HepG2 (cell line): ENCODE data around the gene CR1. TPM values are rescaled to one million over a fixed set of nuclear protein-coding genes. Genes with fewer than 3 reads are reported as not detected.

Experiments
- ATAC-seq: fragments of 200-7000 bp; cut with Tn5 transposase; 3 replicates; pipeline ENCODE4 v1.9.1; 2020; ENCODE audit warnings: mild to moderate bottlenecking, moderate library complexity
- BruUV-seq: library from RNA; stranded (reverse); fragments of 400-500 nt; replicated peaks from 2 replicates; lab custom pipeline; 2021; lab: Mats Ljungman, UMichigan
- CTCF ChIA-PET: fragments of 300-600 bp; formaldehyde crosslinking; extraction: SDS; loops from one replicate; lab custom pipeline; 2021; ENCODE audit warnings: low total read pairs, inconsistent platforms, low intra/inter-chr PET ratio; lab: Yijun Ruan, JAX
- POLR2A ChIA-PET: fragments of 350-600 bp; sonication (Branson Sonifier 250); formaldehyde crosslinking; loops from one replicate; lab custom pipeline; 2020; ENCODE audit warnings: antibody characterized with exemption, inconsistent platforms; lab: Yijun Ruan, JAX
- DNase-seq: peaks from one replicate; pipeline ENCODE4 v3.0.0-alpha.2; 2015; ENCODE audit warnings: low spot score
- FAIRE-seq: peaks from 3 replicates; lab custom pipeline; 2011; peaks lifted over from hg19 to GRCh38; lab: Jason Lieb, UNC
- H2AFZ ChIP-seq: one replicate; pipeline ENCODE4 v1.6.1; 2011; ENCODE audit warnings: low read length, inconsistent platforms
- H3K27ac ChIP-seq: fragments of 300-600 bp; 3 replicates; pipeline ENCODE4 v1.8.0; 2011; ENCODE audit warnings: mixed run types, mild to moderate bottlenecking, mixed read lengths, low read length, inconsistent platforms; ENCODE audit not compliant: insufficient read depth; ENCODE audit errors: extremely low read length
- H3K27me3 ChIP-seq, 2 experiments: fragments of 200-600 bp in 1 of 2; 2 replicates in 1 of 2; 3 replicates in 1 of 2; pipeline versions ENCODE4 v1.6.0 to v1.8.0; 2011; ENCODE audit warnings: low read length in 2 of 2, mild to moderate bottlenecking in 2 of 2, moderate library complexity in 2 of 2, inconsistent platforms in 1 of 2; ENCODE audit not compliant: insufficient read depth in 2 of 2, control insufficient read depth in 1 of 2
- H3K36me3 ChIP-seq, 2 experiments: fragments of 200-600 bp in 1 of 2; replicated peaks in 1 of 2; 2 replicates in 1 of 2; 3 replicates in 1 of 2; pipeline versions ENCODE4 v1.5.1 to v1.8.0; 2011; ENCODE audit warnings: low read length in 2 of 2, inconsistent platforms in 1 of 2; ENCODE audit not compliant: insufficient read depth in 2 of 2, control insufficient read depth in 1 of 2
- H3K4me1 ChIP-seq: 2 replicates; pipeline ENCODE4 v1.5.1; 2012; ENCODE audit warnings: low read length, inconsistent platforms; ENCODE audit not compliant: insufficient read depth
- H3K4me2 ChIP-seq: 2 replicates; pipeline ENCODE4 v1.6.0; 2011; ENCODE audit warnings: low read depth, low read length, inconsistent platforms
- H3K4me3 ChIP-seq, 3 experiments: fragments of 200-600 bp in 1 of 3; sonication (generic), shearing (Covaris generic) in 1 of 3; replicated peaks in 1 of 3; 2 replicates each; pipeline ENCODE4 v1.5.1; 2011 to 2016; ENCODE audit warnings: low read length in 3 of 3, inconsistent platforms in 2 of 3, low read depth in 2 of 3, mild to moderate bottlenecking in 2 of 3, control low read depth in 1 of 3, mixed read lengths in 1 of 3; ENCODE audit not compliant: insufficient read depth in 1 of 3
- H3K79me2 ChIP-seq: one replicate; pipeline ENCODE4 v1.6.1; 2011; ENCODE audit warnings: low read length, inconsistent platforms; ENCODE audit not compliant: insufficient read depth
- H3K9ac ChIP-seq: 2 replicates; pipeline ENCODE4 v1.6.0; 2011; ENCODE audit warnings: mild to moderate bottlenecking, low read depth, low read length, inconsistent platforms; ENCODE audit not compliant: insufficient read depth
- H3K9me3 ChIP-seq: 2 replicates; pipeline ENCODE4 v1.5.1; 2012; ENCODE audit warnings: mild to moderate bottlenecking, low read length
- H4K20me1 ChIP-seq: 2 replicates; pipeline ENCODE4 v1.6.0; 2011; ENCODE audit warnings: inconsistent platforms, mild to moderate bottlenecking, low read length, moderate library complexity; ENCODE audit not compliant: insufficient read depth
- CENPBD1 ChIP-seq: sonication (generic); formaldehyde crosslinking; IDR thresholded peaks from 2 replicates; pipeline ENCODE4 v1.8.0; 2022; ENCODE audit warnings: missing genetic modification reagents, low read depth, mild to moderate bottlenecking, borderline replicate concordance
- CREB1 ChIP-seq, 2 experiments: fragments of 450-650 bp in 1 of 2; IDR thresholded peaks; 2 replicates each; pipeline ENCODE4 v1.6.1; 2016 to 2017; ENCODE audit warnings: control low read depth in 1 of 2, mild to moderate bottlenecking in 1 of 2, missing compliant biosample characterization in 1 of 2, missing genetic modification characterization in 1 of 2
- DR1 ChIP-seq: sonication (generic); formaldehyde crosslinking; IDR thresholded peaks from 2 replicates; pipeline ENCODE4 v1.8.0; 2021; ENCODE audit warnings: mild to moderate bottlenecking, missing genetic modification reagents, inconsistent platforms
- GTF3A ChIP-seq: sonication (generic); formaldehyde crosslinking; conservative IDR thresholded peaks from 2 replicates; pipeline ENCODE4 v1.4.0; 2020; ENCODE audit warnings: mild to moderate bottlenecking, missing genetic modification reagents
- JUNB ChIP-seq: sonication (generic); formaldehyde crosslinking; IDR thresholded peaks from 2 replicates; pipeline ENCODE4 v1.8.0; 2022; ENCODE audit warnings: missing genetic modification reagents, mild to moderate bottlenecking, borderline replicate concordance
- MIER2 ChIP-seq: IDR thresholded peaks from 2 replicates; pipeline ENCODE4 v1.6.1; 2016; ENCODE audit warnings: missing biosample characterization, missing genetic modification reagents
- SSRP1 ChIP-seq: IDR thresholded peaks from 2 replicates; pipeline ENCODE4 v1.6.1; 2016; ENCODE audit warnings: control low read depth
- TBL1XR1 ChIP-seq: fragments of 150-350 bp; IDR thresholded peaks from 2 replicates; pipeline ENCODE4 v1.6.1; 2014; ENCODE audit warnings: borderline replicate concordance, low read length; ENCODE audit not compliant: partially characterized antibody
- TFE3 ChIP-seq: IDR thresholded peaks from 2 replicates; pipeline ENCODE4 v1.6.1; 2016
- ZBTB20 ChIP-seq: sonication (generic); formaldehyde crosslinking; IDR thresholded peaks from 2 replicates; pipeline ENCODE4 v1.8.1; 2023; ENCODE audit warnings: missing genetic modification reagents, low read depth, mild to moderate bottlenecking, borderline replicate concordance
- ZBTB25 ChIP-seq: IDR thresholded peaks from 2 replicates; pipeline ENCODE4 v1.6.1; 2018; ENCODE audit warnings: missing genetic modification reagents
- ZMYM3 ChIP-seq: sonication (generic); formaldehyde crosslinking; IDR thresholded peaks from 2 replicates; pipeline ENCODE4 v1.5.1; 2020; ENCODE audit warnings: mild to moderate bottlenecking, missing genetic modification reagents
- ZNF501 ChIP-seq: sonication (generic); formaldehyde crosslinking; IDR thresholded peaks from 2 replicates; pipeline ENCODE4 v1.5.1; 2020; ENCODE audit warnings: mild to moderate bottlenecking, moderate library complexity, missing genetic modification reagents
- ZNF562 ChIP-seq: sonication (generic); formaldehyde crosslinking; IDR thresholded peaks from 2 replicates; pipeline ENCODE4 v1.8.0; 2022; ENCODE audit warnings: missing genetic modification reagents, borderline replicate concordance
- ZNF564 ChIP-seq: sonication (generic); formaldehyde crosslinking; IDR thresholded peaks from 2 replicates; pipeline ENCODE4 v1.8.1; 2023; ENCODE audit warnings: mild to moderate bottlenecking, missing genetic modification reagents
- ZNF660 ChIP-seq: sonication (generic); formaldehyde crosslinking; IDR thresholded peaks from 2 replicates; pipeline ENCODE4 v1.5.1; 2020; ENCODE audit warnings: mild to moderate bottlenecking, low read depth, missing genetic modification reagents, borderline replicate concordance
- ZNF670 ChIP-seq: sonication (generic); formaldehyde crosslinking; IDR thresholded peaks from 2 replicates; pipeline ENCODE4 v1.8.0; 2022; ENCODE audit warnings: mild to moderate bottlenecking, missing genetic modification reagents, borderline replicate concordance
- ZNF710 ChIP-seq: sonication (generic); formaldehyde crosslinking; IDR thresholded peaks from 2 replicates; pipeline ENCODE4 v1.5.0; 2020; ENCODE audit warnings: mild to moderate bottlenecking, missing genetic modification reagents, borderline replicate concordance
- ZNF850 ChIP-seq: sonication (generic); formaldehyde crosslinking; conservative IDR thresholded peaks from 2 replicates; pipeline ENCODE4 v1.9.0; 2021; ENCODE audit warnings: mild to moderate bottlenecking, missing genetic modification reagents
- WGBS: methylation state at CpG from one replicate; pipeline ENCODE4 v1.1.6; 2017; ENCODE audit warnings: low lambda C conversion rate; 5-methylcytosine and 5-hydroxymethylcytosine counted together
- in situ Hi-C: cut with HindIII; loops from 2 replicates; pipeline ENCODE4 v1.10.0; 2017; ENCODE audit warnings: low pct_unique_long_range_greater_than_20kb; ENCODE audit not compliant: extremely low pct_ligation_motif_present
- intact Hi-C: fragments of 100-400 bp; cut with micrococcal nuclease; formaldehyde crosslinking; loops from one replicate; pipeline ENCODE4 v1.10.0; 2022; ENCODE audit not compliant: unreplicated experiment
- polyA plus RNA-seq, 8 experiments: library from polyadenylated mRNA; depleted of rRNA in 3 of 8; stranded (reverse) in 7 of 8; unstranded in 1 of 8; fragments of >200 nt; fragmentation: Illumina TruSeq in 4 of 8; extraction: Trizol in 4 of 8; gene quantifications; 2 replicates each; pipeline versions ENCODE4 v1.2.1 to v1.2.3, GENCODE V29; 2011 to 2016; ENCODE audit warnings: low read depth in 4 of 8, missing spikeins in 1 of 8, mixed read lengths in 1 of 8; ENCODE audit not compliant: insufficient read depth in 1 of 8
- total RNA-seq, 5 experiments: library from RNA; depleted of rRNA; stranded (reverse); fragments of >200 nt; fragmentation: Illumina TruSeq; extraction: Trizol; gene quantifications; 2 replicates each; pipeline ENCODE4 v1.2.3, GENCODE V29; 2016; ENCODE audit warnings: low read depth in 1 of 5

The CR1 gene
- total and polyA plus RNA-seq, 2 of the 13 experiments (the other 11 are each of a cell fraction or from before 2014, with no cell fraction given), result not detected

DNA sequence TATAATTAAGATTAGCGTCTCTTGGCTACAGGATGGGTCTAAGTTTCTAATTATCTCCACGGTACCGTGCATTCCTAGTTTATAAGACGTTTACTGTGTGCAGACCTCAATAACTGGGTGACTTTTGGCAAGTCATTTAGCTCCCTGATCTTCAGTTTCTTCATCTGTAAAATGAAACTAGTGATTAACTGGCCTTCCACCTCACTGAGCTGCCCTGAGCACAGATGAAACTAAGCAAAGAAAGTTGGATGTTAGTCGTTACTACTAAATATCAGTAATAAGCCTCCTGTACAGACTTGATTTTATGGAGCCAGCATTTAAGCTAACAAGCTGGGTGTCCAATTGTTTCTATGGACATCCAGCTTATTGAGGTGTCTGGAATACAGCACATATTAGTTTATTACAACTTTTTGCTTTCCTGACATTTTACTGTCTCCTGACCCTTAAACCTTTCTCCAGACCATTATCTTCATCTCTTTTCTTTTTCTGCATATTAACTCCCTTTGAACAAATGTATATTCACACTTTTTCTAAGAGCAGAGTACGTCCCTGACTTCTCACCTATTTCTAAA, 40.7 kb upstream of the CR1 start:
- POLR2A ChIA-PET, result no interaction called here
- no peak for ATAC-seq

More for the DNA sequence above, 40.7 kb upstream of the CR1 start:
- no peak overlapping the region for H3K4me2 ChIP-seq
- no peak overlapping the region for H3K9ac ChIP-seq
- no peaks in the 10 kb centered on the region for H3K36me3 ChIP-seq
- no peaks in the 10 kb centered on the region for H3K9me3 ChIP-seq
- no peak for DNase-seq
- H4K20me1 ChIP-seq, result no peaks in the 10 kb centered on the region
- in situ Hi-C loops (no loop called here), intact Hi-C loops (loop anchor here (10.0 kb wide), 1 partner anchor 60 kb away; no protein-coding TSS in a partner anchor)
- no TSS peak for BruUV-seq
- no peaks in the 10 kb centered on the region for H3K79me2 ChIP-seq
- H3K27me3 ChIP-seq, result peaks cover 7 to 29% of the 10 kb centered on the region in 2 experiments
- no peak for FAIRE-seq
- CTCF ChIA-PET, result no interaction called here
- no peak overlapping the region for H2AFZ ChIP-seq
- no peak overlapping the region for H3K4me3 ChIP-seq
- peaks cover 13% of the 10 kb centered on the region; the same call in 1 of the 2 replicates for H3K4me1 ChIP-seq
- TF ChIP-seq CREB1 (IDR thresholded peaks at IDR 0.05) (no peak), CREB1 (CRISPR knock-in tag; IDR thresholded peaks at IDR 0.05) (no peak), ZMYM3 (CRISPR knock-in tag) (no peak), ZBTB20 (no peak), JUNB (CRISPR knock-in tag) (no peak), SSRP1 (CRISPR knock-in tag) (no peak), ZNF670 (CRISPR knock-in tag) (no peak), ZNF710 (CRISPR knock-in tag) (no peak), GTF3A (CRISPR knock-in tag) (no peak), DR1 (CRISPR knock-in tag) (no peak), ZNF564 (CRISPR knock-in tag) (no peak), CENPBD1 (CRISPR knock-in tag) (no peak), MIER2 (CRISPR knock-in tag) (no peak), ZNF850 (CRISPR knock-in tag) (no peak), ZNF501 (CRISPR knock-in tag) (no peak), ZBTB25 (CRISPR knock-in tag) (no peak), TFE3 (CRISPR knock-in tag) (no peak), ZNF562 (CRISPR knock-in tag) (no peak), TBL1XR1 (no peak), ZNF660 (no peak)
- H3K27ac ChIP-seq, result no peak overlapping the region
- 59% methylated on average over 6 of the region's 6 CpGs for WGBS
